Hepatocyte (in vitro differentiated cells): ENCODE data around the gene MCM7. TPM values are rescaled to one million over a fixed set of nuclear protein-coding genes. Genes with fewer than 3 reads are reported as not detected.
A peak's percentile ranks its signal among the peaks of the same experiment; 100 is the strongest.

Source experiments
- DNase-seq: peaks from one replicate; pipeline ENCODE4 v3.0.0-alpha.2; 2016; ENCODE audit warnings: low spot score
- H2AFZ ChIP-seq: fragments of 200-600 bp; sonication (generic); 2 replicates; pipeline ENCODE4 v1.6.0; 2016; ENCODE audit warnings: antibody characterized with exemption, mild to moderate bottlenecking
- H3K27ac ChIP-seq: fragments of 200-600 bp; sonication (generic); 2 replicates; pipeline ENCODE4 v1.5.1; 2016; ENCODE audit warnings: mild to moderate bottlenecking
- H3K27me3 ChIP-seq: fragments of 200-600 bp; sonication (generic); 2 replicates; pipeline ENCODE4 v1.6.1; 2016
- H3K36me3 ChIP-seq: fragments of 200-600 bp; sonication (generic); replicated peaks from 2 replicates; pipeline ENCODE4 v1.5.1; 2016; ENCODE audit warnings: low read depth; ENCODE audit not compliant: insufficient read depth
- H3K4me1 ChIP-seq: fragments of 200-600 bp; sonication (generic); 2 replicates; pipeline ENCODE4 v1.5.1; 2016; ENCODE audit warnings: mild to moderate bottlenecking, moderate library complexity; ENCODE audit not compliant: insufficient read depth
- H3K4me2 ChIP-seq: fragments of 200-600 bp; sonication (generic); 2 replicates; pipeline ENCODE4 v1.6.0; 2016
- H3K4me3 ChIP-seq: fragments of 200-600 bp; sonication (generic); 2 replicates; pipeline ENCODE4 v1.5.1; 2016; ENCODE audit warnings: mild to moderate bottlenecking
- H3K79me2 ChIP-seq: fragments of 200-600 bp; sonication (generic); 2 replicates; pipeline ENCODE4 v1.6.0; 2017; ENCODE audit warnings: mild to moderate bottlenecking
- H3K9me2 ChIP-seq: fragments of 200-600 bp; sonication (generic); replicated peaks from 2 replicates; pipeline ENCODE4 v1.6.0; 2017; ENCODE audit warnings: mild to moderate bottlenecking; ENCODE audit not compliant: insufficient read depth
- H3K9me3 ChIP-seq: fragments of 200-600 bp; sonication (generic); 2 replicates; pipeline ENCODE4 v1.5.1; 2016; ENCODE audit warnings: low read depth, mild to moderate bottlenecking
- H4K20me1 ChIP-seq: fragments of 200-600 bp; sonication (generic); 2 replicates; pipeline ENCODE4 v1.6.0; 2016; ENCODE audit warnings: mild to moderate bottlenecking; ENCODE audit not compliant: insufficient read depth, poor library complexity, severe bottlenecking
- EZH2 ChIP-seq: fragments of 200-600 bp; sonication (generic); IDR thresholded peaks from 2 replicates; pipeline ENCODE4 v1.6.1; 2016; ENCODE audit warnings: antibody characterized with exemption, mild to moderate bottlenecking, borderline replicate concordance
- EZH2phosphoT487 ChIP-seq: fragments of 200-600 bp; sonication (generic); IDR thresholded peaks from one replicate; pipeline ENCODE4 v1.6.1; 2018; ENCODE audit warnings: antibody characterized with exemption, mild to moderate bottlenecking, low read depth, moderate library complexity; ENCODE audit not compliant: unreplicated experiment, severe bottlenecking
- WGBS: methylation state at CpG from one replicate; pipeline ENCODE4 v1.1.6; 2016; ENCODE audit warnings: low lambda C conversion rate; ENCODE audit errors: missing lambda C conversion rate; 5-methylcytosine and 5-hydroxymethylcytosine counted together
- polyA plus RNA-seq: library from polyadenylated mRNA; unstranded; fragments of >200 nt; fragmentation: Nextera tagmentation; extraction: Ambion mirVana; gene quantifications from 2 replicates; pipeline ENCODE4 v1.2.1, GENCODE V29; 2016
- total RNA-seq: library from RNA; depleted of rRNA; stranded (reverse); fragments of >200 nt; gene quantifications from 2 replicates; pipeline ENCODE4 v1.2.3, GENCODE V29; 2014
- TF ChIP-seq, protein P1 (sequence below): fragments of 200-600 bp; sonication (generic); IDR thresholded peaks from 2 replicates; pipeline ENCODE4 v1.5.1; 2016; ENCODE audit warnings: antibody characterized with exemption, mild to moderate bottlenecking; ENCODE audit not compliant: poor library complexity

Gene MCM7
- total and polyA plus RNA-seq, 2 experiments from 2014 or later: 42.1 to 49.3 TPM

DNA sequence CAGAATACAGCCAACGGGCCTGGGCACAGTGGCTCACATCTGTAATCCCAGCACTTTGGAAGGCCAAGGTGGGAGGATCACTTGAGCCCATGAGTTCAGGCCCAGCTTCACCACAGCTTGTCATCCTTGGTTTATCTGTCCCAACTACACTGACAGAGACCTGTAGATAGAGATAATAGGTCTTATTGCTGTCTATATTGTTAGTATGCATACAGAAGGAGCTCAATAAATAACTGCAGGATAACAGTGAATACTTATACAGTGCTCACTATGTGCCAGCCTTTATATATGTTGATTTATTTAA is 19.5 kb upstream of the MCM7 start:
- Histone ChIP-seq H3K79me2 (peaks cover 25% of the 10 kb centered on the region), H4K20me1 (no peaks in the 10 kb centered on the region), H3K9me3 (no peaks in the 10 kb centered on the region), H3K4me1 (peaks cover 18% of the 10 kb centered on the region), H3K27me3 (no peaks in the 10 kb centered on the region), H3K36me3 (no peaks in the 10 kb centered on the region), H2AFZ (peak overlapping the region; percentile 47), H3K27ac (peak overlapping the region; percentile 90), H3K4me3 (peak overlapping the region; percentile 51), H3K4me2 (peak overlapping the region; percentile 72), H3K9me2 (no peaks in the 10 kb centered on the region)
- no peak for DNase-seq
- 33% methylated on average over 1 of the region's 1 CpG for WGBS
- TF ChIP-seq EZH2phosphoT487 (no peak), EZH2 (no peak)
- TF ChIP-seq, protein P1, sequence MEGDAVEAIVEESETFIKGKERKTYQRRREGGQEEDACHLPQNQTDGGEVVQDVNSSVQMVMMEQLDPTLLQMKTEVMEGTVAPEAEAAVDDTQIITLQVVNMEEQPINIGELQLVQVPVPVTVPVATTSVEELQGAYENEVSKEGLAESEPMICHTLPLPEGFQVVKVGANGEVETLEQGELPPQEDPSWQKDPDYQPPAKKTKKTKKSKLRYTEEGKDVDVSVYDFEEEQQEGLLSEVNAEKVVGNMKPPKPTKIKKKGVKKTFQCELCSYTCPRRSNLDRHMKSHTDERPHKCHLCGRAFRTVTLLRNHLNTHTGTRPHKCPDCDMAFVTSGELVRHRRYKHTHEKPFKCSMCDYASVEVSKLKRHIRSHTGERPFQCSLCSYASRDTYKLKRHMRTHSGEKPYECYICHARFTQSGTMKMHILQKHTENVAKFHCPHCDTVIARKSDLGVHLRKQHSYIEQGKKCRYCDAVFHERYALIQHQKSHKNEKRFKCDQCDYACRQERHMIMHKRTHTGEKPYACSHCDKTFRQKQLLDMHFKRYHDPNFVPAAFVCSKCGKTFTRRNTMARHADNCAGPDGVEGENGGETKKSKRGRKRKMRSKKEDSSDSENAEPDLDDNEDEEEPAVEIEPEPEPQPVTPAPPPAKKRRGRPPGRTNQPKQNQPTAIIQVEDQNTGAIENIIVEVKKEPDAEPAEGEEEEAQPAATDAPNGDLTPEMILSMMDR: no peak

DNA sequence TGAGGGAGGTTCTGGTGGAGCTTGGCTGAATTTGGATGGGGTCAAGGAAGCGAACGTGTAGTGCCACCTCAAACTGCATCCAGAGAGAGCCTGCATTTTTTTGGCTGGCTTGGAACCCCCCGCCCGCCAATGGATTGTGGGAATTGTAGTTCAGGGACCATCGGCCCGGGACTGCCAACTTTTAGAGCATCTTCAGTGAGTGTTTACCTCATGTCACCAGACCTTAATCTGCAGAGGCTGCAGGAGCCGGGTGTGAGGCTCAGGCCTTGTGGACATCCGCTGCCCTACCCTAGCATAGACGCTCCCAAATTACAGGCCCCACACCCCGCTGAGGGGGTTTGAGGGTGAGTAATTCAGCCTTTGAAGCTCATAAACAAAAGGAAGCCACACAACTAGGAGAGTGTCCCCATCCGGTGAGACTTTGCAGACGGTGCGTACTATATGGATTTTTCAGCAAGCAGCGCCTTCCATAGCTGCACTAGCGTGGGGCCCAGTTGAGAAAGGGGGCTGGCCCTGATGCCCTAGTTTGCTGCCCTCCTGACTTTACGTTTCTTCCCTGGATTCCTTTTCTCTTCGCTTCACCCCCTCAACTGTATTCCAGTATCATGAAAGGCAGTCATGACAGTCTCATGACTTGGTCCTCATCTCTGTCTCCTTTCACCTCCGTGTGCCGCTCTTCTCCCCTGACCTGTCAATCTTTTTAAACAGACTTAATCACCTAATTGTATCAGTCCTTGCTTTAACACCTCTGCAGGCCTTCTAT is 19.0 kb upstream of the MCM7 start:
- Histone ChIP-seq H3K36me3 (no peaks in the 10 kb centered on the region), H3K9me3 (no peaks in the 10 kb centered on the region), H3K4me2 (peak overlapping the region; percentile 72), H3K9me2 (no peaks in the 10 kb centered on the region), H3K4me3 (peak overlapping the region; percentile 51), H3K4me1 (peaks cover 15% of the 10 kb centered on the region), H3K27ac (peak overlapping the region; percentile 90), H2AFZ (peak overlapping the region; percentile 47), H4K20me1 (no peaks in the 10 kb centered on the region), H3K27me3 (no peaks in the 10 kb centered on the region), H3K79me2 (peaks cover 25% of the 10 kb centered on the region)
- 20% methylated on average over 19 of the region's 19 CpGs for WGBS
- TF ChIP-seq, protein P1: no peak
- TF ChIP-seq EZH2 (no peak), EZH2phosphoT487 (no peak)
- DNase-seq: peak; percentile 64

DNA sequence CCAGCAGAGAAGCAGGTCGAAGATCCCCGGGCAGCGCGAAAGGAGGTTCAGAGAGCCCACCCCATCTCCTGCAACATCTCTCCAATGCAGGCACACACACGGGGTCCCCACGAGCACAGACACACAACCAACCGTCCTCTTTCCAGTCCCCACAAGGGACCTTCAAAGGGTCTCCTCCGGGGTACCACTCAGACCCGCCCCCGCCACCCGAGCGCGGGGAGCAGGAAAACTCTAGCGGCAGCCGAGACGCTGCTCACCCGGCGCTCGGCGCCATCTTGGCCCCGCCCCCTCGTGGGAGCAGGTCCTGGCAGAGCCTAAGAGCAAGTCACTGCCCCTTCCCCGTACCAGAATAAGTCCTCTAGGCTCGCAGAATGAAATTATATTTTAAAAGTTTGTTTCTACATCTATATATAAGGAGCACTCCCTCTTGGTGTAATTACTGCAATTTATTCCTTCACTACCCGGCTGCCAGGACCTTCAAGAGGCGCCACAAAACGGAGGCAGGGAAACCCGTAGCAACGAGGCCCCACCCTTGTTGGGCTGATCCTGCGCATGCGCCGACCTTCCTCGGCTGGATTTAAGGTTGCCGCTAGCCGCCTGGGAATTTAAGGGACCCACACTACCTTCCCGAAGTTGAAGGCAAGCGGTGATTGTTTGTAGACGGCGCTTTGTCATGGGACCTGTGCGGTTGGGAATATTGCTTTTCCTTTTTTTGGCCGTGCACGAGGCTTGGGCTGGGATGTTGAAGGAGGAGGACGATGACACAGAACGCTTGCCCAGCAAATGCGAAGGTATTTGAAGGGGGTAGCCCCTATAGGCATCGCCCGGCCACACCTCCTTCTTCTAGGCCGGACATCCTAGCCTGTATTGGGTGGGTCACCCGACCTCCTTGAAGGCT is 18.1 kb upstream of the MCM7 start, which contains the start of the genes CNPY4 and TAF6:
CNPY4 (plus strand) TSS at position 563 of the 898 bp plus-strand sequence; CDS start at position 674, 111 bp downstream.
TAF6 (minus strand) TSS at position 287 of the 898 bp plus-strand sequence. CDS start 5,149 bp downstream, outside the sequence.
- Histone ChIP-seq H3K4me1 (peaks cover 12% of the 10 kb centered on the region), H3K4me2 (peak within 1 kb of the TSS; percentile 72), H3K36me3 (no peaks in the 10 kb centered on the region), H3K27ac (peak within 1 kb of the TSS; percentile 90), H4K20me1 (no peaks in the 10 kb centered on the region), H3K9me2 (no peaks in the 10 kb centered on the region), H2AFZ (peak within 1 kb of the TSS; percentile 47), H3K9me3 (no peaks in the 10 kb centered on the region), H3K79me2 (peaks cover 25% of the 10 kb centered on the region), H3K27me3 (no peaks in the 10 kb centered on the region), H3K4me3 (peak within 1 kb of the TSS; percentile 85)
- no peak for TF ChIP-seq EZH2phosphoT487
- no peak for TF ChIP-seq EZH2
- TF ChIP-seq, protein P1: no peak
- 1% methylated on average over 48 of the region's 49 CpGs for WGBS
- DNase-seq: peak; percentile 97
